ENCODE results near the gene DPP9. TPM values are rescaled to one million over a fixed set of nuclear protein-coding genes. Genes with fewer than 3 reads are reported as not detected.

DPP9 gene
- total and polyA plus RNA-seq, 2 of the 13 experiments (the other 11 are each of a cell fraction or from before 2014, with no cell fraction given) = 8.4 to 25.8 TPM

DNA sequence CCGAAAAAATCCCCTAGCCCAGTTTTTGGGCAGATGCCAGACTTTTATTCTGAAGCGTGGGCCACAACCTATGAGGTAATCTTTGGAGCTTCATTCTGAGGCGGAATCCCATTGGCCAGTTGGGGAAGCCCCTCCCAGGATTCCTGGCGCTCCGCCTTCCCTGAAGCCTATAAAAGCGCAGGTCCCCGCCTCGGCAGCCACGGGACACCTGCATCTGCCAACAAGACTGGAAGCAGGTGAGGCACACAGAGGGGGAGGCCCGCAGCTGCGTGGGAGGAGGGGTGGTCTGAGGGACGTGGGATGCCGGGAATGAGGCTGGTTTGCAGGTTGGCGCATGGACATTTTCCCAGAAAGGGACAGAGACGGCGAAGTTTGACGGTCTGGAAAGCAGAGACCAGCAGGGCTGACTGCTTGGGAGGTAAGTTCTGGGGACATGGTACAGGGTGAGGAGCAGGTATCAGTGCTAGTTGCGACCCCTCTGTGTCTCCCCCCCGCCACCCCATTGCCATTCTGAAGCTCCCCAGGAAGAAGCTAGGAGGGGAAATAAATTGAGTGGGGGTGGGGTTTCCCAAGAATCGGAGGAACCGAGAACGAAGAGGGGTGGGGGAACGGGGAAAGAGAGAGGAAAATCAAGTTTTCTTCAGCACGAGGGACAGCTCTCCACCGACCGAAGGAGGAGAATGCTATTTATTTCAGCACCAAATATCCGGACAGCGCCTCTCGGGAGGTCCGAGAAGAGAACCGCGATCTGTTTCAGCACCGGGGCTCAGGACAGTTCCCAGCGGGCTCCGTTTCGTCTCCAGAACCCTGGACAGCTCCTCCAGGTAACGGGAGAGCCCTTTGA is 45.5 kb upstream of the DPP9 start (continued):
- TF ChIP-seq NR1H2 (CRISPR knock-in tag; IDR thresholded peaks at IDR 0.05; ENCODE audit: borderline replicate concordance, low read depth) = peak; percentile 100
- TF ChIP-seq ZNF180 (CRISPR knock-in tag; IDR thresholded peaks at IDR 0.05; ENCODE audit: borderline replicate concordance, low read depth) = peak; percentile 99; the same call in 1 of the 2 replicates
- peak; percentile 98 for TF ChIP-seq ZBTB34 (CRISPR knock-in tag; IDR thresholded peaks at IDR 0.05)
- TF ChIP-seq ARID2 (CRISPR knock-in tag; IDR thresholded peaks at IDR 0.05; ENCODE audit: borderline replicate concordance) = peak; percentile 100
- TF ChIP-seq ZNF672 (CRISPR knock-in tag; IDR thresholded peaks at IDR 0.05) = peak; percentile 98
- TF ChIP-seq MYPOP (CRISPR knock-in tag; IDR thresholded peaks at IDR 0.05) = peak; percentile 99
- peak; percentile 100 for TF ChIP-seq ZBTB42 (CRISPR knock-in tag; IDR thresholded peaks at IDR 0.05)
- TF ChIP-seq DR1 (CRISPR knock-in tag; IDR thresholded peaks at IDR 0.05) = peak; percentile 96
- TF ChIP-seq ZKSCAN5 (CRISPR knock-in tag; IDR thresholded peaks at IDR 0.05) = peak; percentile 98
- TF ChIP-seq, protein P1, sequence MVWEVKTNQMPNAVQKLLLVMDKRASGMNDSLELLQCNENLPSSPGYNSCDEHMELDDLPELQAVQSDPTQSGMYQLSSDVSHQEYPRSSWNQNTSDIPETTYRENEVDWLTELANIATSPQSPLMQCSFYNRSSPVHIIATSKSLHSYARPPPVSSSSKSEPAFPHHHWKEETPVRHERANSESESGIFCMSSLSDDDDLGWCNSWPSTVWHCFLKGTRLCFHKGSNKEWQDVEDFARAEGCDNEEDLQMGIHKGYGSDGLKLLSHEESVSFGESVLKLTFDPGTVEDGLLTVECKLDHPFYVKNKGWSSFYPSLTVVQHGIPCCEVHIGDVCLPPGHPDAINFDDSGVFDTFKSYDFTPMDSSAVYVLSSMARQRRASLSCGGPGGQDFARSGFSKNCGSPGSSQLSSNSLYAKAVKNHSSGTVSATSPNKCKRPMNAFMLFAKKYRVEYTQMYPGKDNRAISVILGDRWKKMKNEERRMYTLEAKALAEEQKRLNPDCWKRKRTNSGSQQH (CRISPR knock-in tag; IDR thresholded peaks at IDR 0.05; ENCODE audit: low read depth) = peak; percentile 100
- peak; percentile 100 for TF ChIP-seq ZNF503 (CRISPR knock-in tag; IDR thresholded peaks at IDR 0.05)
- TF ChIP-seq ZNF230 (CRISPR knock-in tag; IDR thresholded peaks at IDR 0.05) = peak; percentile 100
- peak; percentile 100 for TF ChIP-seq ZNF33A (CRISPR knock-in tag; IDR thresholded peaks at IDR 0.05; ENCODE audit: borderline replicate concordance)
- peak; percentile 91 for TF ChIP-seq PHF21A (CRISPR knock-in tag; IDR thresholded peaks at IDR 0.05)
- peak; percentile 100 for TF ChIP-seq HMG20B (CRISPR knock-in tag; conservative IDR thresholded peaks at IDR 0.05)
- TF ChIP-seq, protein P2, sequence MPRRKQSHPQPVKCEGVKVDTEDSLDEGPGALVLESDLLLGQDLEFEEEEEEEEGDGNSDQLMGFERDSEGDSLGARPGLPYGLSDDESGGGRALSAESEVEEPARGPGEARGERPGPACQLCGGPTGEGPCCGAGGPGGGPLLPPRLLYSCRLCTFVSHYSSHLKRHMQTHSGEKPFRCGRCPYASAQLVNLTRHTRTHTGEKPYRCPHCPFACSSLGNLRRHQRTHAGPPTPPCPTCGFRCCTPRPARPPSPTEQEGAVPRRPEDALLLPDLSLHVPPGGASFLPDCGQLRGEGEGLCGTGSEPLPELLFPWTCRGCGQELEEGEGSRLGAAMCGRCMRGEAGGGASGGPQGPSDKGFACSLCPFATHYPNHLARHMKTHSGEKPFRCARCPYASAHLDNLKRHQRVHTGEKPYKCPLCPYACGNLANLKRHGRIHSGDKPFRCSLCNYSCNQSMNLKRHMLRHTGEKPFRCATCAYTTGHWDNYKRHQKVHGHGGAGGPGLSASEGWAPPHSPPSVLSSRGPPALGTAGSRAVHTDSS (CRISPR knock-in tag; conservative IDR thresholded peaks at IDR 0.05) = no peak
- TF ChIP-seq SRSF1 (optimal IDR thresholded peaks at IDR 0.05; ENCODE audit: low read depth, low read length) = no peak
- peak; percentile 99 for TF ChIP-seq FOXO1 (CRISPR knock-in tag; IDR thresholded peaks at IDR 0.05)
- TF ChIP-seq HMG20A (CRISPR knock-in tag; IDR thresholded peaks at IDR 0.05; ENCODE audit: borderline replicate concordance) = peak; percentile 98
- peak; percentile 96 for TF ChIP-seq ZSCAN22 (CRISPR knock-in tag; IDR thresholded peaks at IDR 0.05)
- TF ChIP-seq ZKSCAN8 (CRISPR knock-in tag; IDR thresholded peaks at IDR 0.05; ENCODE audit: borderline replicate concordance) = peak; percentile 100
